ENCODE data around the gene OSTM1. TPM values are rescaled to one million over a fixed set of nuclear protein-coding genes. Genes with fewer than 3 reads are reported as not detected.

The OSTM1 gene
- total and polyA plus RNA-seq, 10 of the 15 experiments (the other 5 are each of a cell fraction or from before 2014, with no cell fraction given), result 3.0 to 17.1 (median 5.8) TPM

DNA sequence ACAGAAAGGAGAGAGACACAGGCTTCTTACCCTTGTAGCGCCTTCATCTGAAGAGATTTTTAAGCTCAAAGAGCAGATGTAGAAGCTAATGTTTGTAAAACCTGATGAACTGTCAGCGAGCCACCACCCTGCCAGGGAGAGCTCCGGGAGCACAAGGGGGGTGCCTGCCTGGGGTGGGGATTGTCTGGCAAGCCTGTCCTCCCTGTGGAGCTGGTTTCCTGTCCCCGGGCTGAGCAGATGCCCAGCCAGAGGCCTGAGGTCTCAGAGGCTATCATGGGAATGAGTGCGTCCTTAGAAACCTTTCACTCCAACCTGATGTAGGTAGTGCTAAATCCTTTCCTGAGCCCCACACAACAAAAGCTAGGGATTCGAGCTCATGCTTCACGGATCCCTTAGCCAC, 49.4 kb upstream of the OSTM1 start:
- Histone ChIP-seq H3K27me3 (replicated peaks in 1 of 2; ENCODE audit: control insufficient read depth in 2 of 2, insufficient read depth in 2 of 2, low read length in 1 of 2) (peaks cover 10 to 27% of the 10 kb centered on the region in 2 experiments), H3K4me1 (ENCODE audit: control insufficient read depth, insufficient read depth, low read length) (no peaks in the 10 kb centered on the region), H3K4me3 (no peak overlapping the region), H3K36me3 (ENCODE audit: control insufficient read depth in 2 of 2, insufficient read depth in 2 of 2, low read length in 1 of 2) (no peaks in the 10 kb centered on the region), H3K9me3 (replicated peaks; ENCODE audit: control insufficient read depth, insufficient read depth, low read length) (no peaks in the 10 kb centered on the region), H3K9ac (ENCODE audit: control insufficient read depth, insufficient read depth, low read length) (no peak overlapping the region), H2AFZ (ENCODE audit: control insufficient read depth, low read depth, low read length) (no peak overlapping the region), H3K27ac (ENCODE audit: control insufficient read depth, insufficient read depth) (no peak overlapping the region), H4K20me1 (ENCODE audit: control insufficient read depth, insufficient read depth) (no peaks in the 10 kb centered on the region), H3K79me2 (ENCODE audit: control insufficient read depth, insufficient read depth, low read length) (no peaks in the 10 kb centered on the region), H3K4me2 (ENCODE audit: control insufficient read depth, insufficient read depth) (no peak overlapping the region)
- ATAC-seq, result no peak
- in situ Hi-C loops (cut with MboI) (no loop called here), intact Hi-C loops (cut with micrococcal nuclease; ENCODE audit: unreplicated experiment) (no loop called here)
- ChIA-PET CTCF (interaction anchor here (1.3 kb wide), 1 partner anchor 368 kb away, joined by 4 read pairs; no protein-coding TSS in a partner anchor), POLR2A (no interaction called here), RAD21 (ENCODE audit: unreplicated experiment) (no interaction called here), SMC1A (ENCODE audit: uncharacterized antibody, unreplicated experiment) (no interaction called here)
- WGBS (ENCODE audit: insufficient coverage, insufficient replicate concordance, low lambda C conversion rate, missing lambda C conversion rate), result 10% methylated on average over 7 of the region's 7 CpGs
- no peak for DNase-seq (ENCODE audit: low read depth, low spot score)
- no peak for TF ChIP-seq NFXL1 (IDR thresholded peaks at IDR 0.05; ENCODE audit: borderline replicate concordance)
- FAIRE-seq, result no peak
- BruUV-seq (replicated peaks), result no TSS peak

DNA sequence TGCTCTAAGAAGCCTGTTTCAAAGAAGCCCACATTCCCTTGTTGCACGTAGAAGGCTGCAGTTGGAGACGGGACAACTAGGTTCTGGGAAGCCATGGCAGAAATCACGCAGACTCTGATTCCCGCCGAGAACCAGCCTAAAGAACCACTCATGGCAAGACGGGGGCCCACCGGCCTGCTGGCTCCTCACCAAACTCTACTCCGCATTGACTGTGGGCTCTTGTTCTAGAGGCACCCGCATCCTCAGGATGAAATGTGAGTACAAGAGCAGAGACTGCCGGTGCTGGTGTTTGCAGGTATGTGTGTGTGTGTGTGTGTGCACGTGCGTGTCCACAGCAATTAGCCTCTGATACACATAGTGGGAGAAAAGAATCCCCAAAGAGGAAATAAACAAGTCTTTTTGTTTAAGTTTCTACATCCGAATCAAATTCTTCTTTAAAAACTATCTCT, 49.0 kb upstream of the OSTM1 start:
- POLR2A ChIA-PET, result no interaction called here
- TF ChIP-seq LARP7 (IDR thresholded peaks at IDR 0.05) (no peak), HDGF (IDR thresholded peaks at IDR 0.05) (no peak), NR2C1 (IDR thresholded peaks at IDR 0.05) (no peak), GABPA (IDR thresholded peaks at IDR 0.05; ENCODE audit: low read depth) (no peak), CHD2 (IDR thresholded peaks at IDR 0.05; ENCODE audit: borderline replicate concordance, low read depth, low read length) (no peak), NBN (IDR thresholded peaks at IDR 0.05) (no peak), CEBPB (IDR thresholded peaks at IDR 0.05; ENCODE audit: borderline replicate concordance in 1 of 2, low read depth in 2 of 2, low read length in 2 of 2) (no peak)
- TF ChIP-seq, protein P1, sequence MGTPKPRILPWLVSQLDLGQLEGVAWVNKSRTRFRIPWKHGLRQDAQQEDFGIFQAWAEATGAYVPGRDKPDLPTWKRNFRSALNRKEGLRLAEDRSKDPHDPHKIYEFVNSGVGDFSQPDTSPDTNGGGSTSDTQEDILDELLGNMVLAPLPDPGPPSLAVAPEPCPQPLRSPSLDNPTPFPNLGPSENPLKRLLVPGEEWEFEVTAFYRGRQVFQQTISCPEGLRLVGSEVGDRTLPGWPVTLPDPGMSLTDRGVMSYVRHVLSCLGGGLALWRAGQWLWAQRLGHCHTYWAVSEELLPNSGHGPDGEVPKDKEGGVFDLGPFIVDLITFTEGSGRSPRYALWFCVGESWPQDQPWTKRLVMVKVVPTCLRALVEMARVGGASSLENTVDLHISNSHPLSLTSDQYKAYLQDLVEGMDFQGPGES (IDR thresholded peaks at IDR 0.05), result no peak
- FAIRE-seq, result no peak

More for the DNA sequence above, 49.0 kb upstream of the OSTM1 start:
- Histone ChIP-seq H3K27ac (ENCODE audit: control insufficient read depth, insufficient read depth) (no peak overlapping the region), H3K4me3 (no peak overlapping the region), H3K4me1 (ENCODE audit: control insufficient read depth, insufficient read depth, low read length) (no peaks in the 10 kb centered on the region), H3K27me3 (replicated peaks in 1 of 2; ENCODE audit: control insufficient read depth in 2 of 2, insufficient read depth in 2 of 2, low read length in 1 of 2) (peaks cover 14 to 27% of the 10 kb centered on the region in 2 experiments), H2AFZ (ENCODE audit: control insufficient read depth, low read depth, low read length) (no peak overlapping the region), H3K4me2 (ENCODE audit: control insufficient read depth, insufficient read depth) (no peak overlapping the region), H4K20me1 (ENCODE audit: control insufficient read depth, insufficient read depth) (no peaks in the 10 kb centered on the region), H3K79me2 (ENCODE audit: control insufficient read depth, insufficient read depth, low read length) (no peaks in the 10 kb centered on the region), H3K9me3 (replicated peaks; ENCODE audit: control insufficient read depth, insufficient read depth, low read length) (no peaks in the 10 kb centered on the region), H3K9ac (ENCODE audit: control insufficient read depth, insufficient read depth, low read length) (no peak overlapping the region), H3K36me3 (ENCODE audit: control insufficient read depth in 2 of 2, insufficient read depth in 2 of 2, low read length in 1 of 2) (no peaks in the 10 kb centered on the region)
- no TSS peak for BruUV-seq (replicated peaks)
- WGBS (ENCODE audit: insufficient coverage, insufficient replicate concordance, low lambda C conversion rate, missing lambda C conversion rate), result 24% methylated on average over 13 of the region's 13 CpGs
- ATAC-seq, result no peak
- in situ Hi-C loops (cut with MboI), result no loop called here
- RAD21 ChIA-PET (ENCODE audit: unreplicated experiment), result no interaction called here
- SMC1A ChIA-PET (ENCODE audit: uncharacterized antibody, unreplicated experiment), result no interaction called here
- intact Hi-C loops (cut with micrococcal nuclease; ENCODE audit: unreplicated experiment), result no loop called here
- CTCF ChIA-PET, result interaction anchor here (1.3 kb wide), 1 partner anchor 368 kb away, joined by 4 read pairs; no protein-coding TSS in a partner anchor
- no peak for DNase-seq (ENCODE audit: low read depth, low spot score)
